ENCODE measurements around the gene PIK3R1.

Gene PIK3R1

DNA sequence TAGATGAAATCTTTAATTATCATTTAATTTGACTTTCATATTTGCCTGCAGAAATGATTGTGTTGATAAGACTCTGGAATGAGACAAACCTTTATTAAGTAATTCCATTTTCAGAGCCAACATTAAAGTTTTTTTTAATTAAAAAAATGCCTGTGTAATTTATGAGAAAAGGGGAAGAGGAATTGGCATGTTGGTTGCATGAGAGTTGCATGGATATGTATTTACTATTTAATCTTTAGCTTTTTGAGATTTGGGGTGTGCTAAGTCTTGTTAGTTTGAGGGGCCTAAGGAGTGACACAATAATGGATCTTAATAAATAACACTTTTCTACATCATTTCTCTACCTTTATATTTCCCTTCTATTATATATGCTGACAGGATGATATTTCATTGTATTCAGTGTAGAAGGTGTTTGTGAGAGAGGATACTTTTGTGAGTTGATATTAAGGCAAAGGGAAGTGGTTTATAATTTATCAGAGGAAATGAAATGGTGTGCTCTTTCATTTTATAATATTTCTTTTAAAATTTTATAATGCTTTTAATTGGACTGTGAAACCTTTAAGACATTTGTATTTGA is 54.9 kb downstream of the PIK3R1 start:
- DNase-seq (ENCODE audit: low read depth in 2 of 2): no peak

DNA sequence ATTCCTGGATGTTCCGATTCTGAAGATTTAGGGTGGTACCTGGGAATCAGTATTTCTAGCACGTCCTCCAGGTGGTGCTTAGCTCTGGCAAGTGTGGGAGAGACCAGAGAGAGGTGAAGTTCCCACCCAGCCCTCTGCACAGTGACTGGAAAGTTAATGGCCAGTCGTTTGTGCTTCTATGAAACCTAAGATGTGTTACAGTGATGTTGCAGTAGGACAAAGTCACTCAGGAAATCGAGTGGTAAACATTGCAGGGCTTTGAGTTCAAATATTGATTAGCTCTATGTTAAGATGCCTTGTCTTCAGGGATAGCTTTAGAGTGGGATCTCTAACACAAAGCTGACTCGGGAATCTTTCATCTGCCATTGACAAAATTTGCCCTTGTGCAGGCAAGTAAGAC is 55.6 kb downstream of the PIK3R1 start:
- no peak for DNase-seq (ENCODE audit: low read depth in 2 of 2)

DNA sequence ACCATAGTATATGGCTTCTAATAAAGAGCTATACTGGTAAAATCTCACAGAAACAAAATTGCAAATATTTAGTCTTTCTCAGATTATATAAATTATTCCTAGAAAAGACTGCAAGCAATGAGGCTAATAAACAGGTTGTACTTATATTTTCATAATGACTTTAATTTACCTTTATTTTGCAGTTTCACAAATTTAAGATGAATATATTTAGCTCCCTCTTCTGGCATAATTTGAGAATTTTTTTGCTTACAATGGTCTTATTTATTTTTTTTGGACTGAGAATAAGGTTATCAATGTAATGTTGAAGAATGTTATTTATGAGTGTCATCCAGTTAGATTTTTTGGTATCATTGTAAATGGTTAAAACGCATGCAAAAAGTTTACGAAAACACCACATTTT is 56.7 kb downstream of the PIK3R1 start:
- DNase-seq (ENCODE audit: low read depth in 2 of 2): no peak

DNA sequence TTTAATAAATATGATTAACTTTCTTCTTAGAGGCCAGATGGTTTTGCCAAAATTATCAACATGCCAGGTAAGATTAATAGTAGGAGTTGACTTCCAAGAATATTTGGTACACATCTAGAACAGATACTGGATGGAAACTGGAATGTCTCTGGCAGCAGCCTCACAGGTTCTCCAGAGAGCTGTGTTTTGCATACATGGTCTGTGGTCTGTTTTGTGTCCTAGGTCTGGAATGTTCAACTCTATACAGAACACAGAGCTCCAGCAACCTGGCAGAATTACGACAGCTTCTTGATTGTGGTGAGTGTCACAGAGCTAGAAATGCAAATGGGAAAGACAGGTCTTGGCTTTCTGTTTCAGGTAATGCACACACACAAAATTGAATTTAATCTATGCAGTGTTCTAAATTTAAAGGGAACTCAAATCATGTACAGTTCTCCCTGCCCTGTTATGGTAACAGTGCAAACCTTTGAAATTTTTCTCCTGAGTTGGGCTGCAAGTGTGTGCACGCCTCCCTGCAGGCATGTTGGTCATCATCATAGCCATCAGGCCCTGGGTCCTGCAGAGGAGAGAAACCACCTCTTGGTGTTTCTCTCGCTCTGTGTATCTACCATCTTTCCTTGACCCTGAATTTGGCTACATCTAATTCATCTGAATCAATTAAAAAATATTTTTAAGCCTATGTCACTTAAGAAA is 58.3 kb downstream of the PIK3R1 start:
- DNase-seq (ENCODE audit: low read depth in 2 of 2): no peak

DNA sequence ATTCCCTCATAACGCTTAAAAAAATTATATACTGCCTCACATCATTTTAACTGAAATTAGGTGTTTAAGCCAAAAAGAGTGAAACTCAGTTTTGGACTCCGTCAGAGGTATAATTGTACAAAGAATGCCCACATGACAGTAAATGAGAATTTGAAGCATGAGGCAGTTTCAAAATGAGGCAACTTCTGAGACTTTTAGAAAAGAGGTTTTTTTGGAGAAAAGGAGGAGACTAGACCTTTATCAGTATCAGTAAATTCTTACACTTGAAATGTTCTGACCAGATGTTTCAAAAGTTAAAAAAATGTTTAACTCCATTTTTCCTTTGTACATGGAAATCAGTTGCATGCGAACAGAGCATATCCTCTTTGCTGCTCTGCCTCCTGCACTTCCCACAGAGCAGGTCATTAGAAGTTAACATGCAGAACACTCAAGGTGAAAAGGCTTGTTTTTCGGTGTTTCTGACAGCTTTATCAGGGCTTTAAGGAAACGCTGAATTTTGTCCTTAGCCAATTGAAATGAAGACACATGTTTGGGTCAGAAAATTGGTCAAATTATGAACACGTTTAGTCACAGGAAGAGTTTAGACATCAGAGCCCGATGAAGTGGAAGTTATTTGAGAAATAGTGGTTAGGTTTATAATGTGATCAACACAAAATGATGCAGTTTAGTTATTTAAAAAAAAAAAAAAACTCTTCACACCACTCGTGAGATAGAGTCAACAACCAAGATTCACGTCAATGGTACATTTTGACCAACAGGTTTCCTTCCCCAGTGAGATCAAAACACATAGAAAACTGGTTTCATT is 59.5 kb downstream of the PIK3R1 start:
- no peak for DNase-seq (ENCODE audit: low read depth in 2 of 2)

DNA sequence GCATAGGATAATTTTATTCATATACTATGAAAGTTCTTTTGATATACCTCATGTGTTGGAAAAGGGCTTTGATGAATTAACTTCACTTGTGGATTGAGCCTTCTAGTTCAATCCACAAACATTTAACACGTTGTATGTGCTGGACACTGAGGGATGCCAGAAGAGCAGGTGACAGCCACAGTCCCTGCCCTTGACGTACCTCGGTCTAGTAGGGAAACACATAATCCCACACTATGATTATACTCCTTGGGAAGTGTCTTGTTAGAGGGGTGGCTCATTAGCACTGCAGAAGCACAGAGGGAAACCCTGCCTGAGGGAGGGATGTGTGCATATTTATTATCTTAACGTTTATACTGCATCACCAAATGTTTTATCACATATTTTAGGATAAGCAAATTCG is 61.2 kb downstream of the PIK3R1 start:
- no peak for DNase-seq (ENCODE audit: low read depth in 2 of 2)

DNA sequence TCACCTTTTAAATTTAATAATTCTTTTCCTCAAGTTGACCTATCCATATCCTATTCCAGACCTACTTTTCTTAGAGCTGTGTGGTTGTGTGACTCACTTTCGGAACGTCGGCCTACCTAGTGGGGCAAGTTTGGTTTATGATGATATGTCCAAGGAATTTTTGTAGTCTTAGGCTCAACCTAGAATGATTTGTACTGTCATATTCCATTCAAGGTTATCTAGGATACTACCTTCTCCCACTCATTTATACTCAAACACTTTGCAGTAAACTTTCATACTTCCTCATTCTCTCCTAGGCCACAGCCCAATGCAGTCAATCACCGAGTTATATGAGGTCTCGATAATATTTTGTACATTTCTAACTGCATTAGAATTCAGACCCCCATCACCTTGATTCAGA is 61.9 kb downstream of the PIK3R1 start:
- DNase-seq (ENCODE audit: low read depth in 2 of 2): no peak

DNA sequence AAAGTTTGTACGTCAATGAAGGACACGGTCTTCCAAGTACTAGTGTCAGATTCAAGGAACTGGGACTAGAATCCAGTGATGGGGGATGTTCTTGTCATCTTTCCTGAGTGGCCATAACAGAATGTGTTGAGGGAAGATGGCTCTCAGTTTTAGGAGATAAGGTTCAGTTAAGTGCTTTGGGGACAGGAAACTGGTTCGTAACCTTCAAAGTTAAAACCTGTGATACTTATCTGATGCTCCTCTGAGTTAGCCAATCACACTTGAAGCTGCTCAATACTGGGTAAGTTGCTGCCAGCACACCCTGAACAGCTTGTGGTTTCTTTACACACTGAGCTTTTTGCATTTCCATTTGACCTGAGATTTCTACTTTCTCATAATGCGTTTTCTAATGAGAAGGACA is 64.4 kb downstream of the PIK3R1 start:
- peak in 1 of 2 donors; percentile 25 for DNase-seq (ENCODE audit: low read depth in 2 of 2)

DNA sequence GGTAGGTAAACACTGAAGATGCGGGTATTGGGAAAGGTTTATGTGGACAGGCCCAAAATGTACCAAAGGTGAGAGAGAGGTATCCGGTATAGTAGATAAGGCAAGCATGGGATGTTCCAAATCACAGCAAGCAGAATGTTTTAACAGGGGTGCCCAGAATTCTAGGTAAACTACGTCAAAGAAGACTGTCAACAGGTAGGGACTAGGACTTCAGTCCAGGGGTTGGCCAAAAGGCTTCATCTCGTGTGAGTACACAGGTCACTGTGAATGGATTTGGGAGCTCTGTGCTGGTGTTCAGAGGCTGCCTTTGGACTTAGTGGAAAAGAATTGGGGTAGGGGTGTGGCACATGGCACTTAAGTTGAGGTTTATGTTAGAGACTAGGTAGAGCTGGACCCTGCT is 66.4 kb downstream of the PIK3R1 start:
- no peak for DNase-seq (ENCODE audit: low read depth in 2 of 2)

DNA sequence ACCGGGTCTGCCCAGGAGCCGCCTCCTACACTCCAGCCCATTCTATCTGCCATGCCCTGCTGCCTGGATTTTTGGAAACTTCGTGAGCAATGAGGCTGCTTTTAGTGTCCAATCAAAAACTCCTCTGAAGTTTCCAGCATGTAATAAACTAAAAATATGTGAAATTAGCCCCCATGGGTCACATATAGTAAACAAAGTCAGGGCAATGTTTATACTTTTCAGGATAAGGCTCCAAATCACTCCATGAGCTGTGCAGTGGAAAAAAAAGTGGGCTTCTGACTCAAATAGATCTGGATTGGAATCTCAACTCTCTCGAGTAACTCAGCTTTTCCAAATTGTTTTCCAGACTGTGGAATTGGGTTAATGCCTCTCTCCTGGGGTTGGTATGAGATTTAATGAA is 68.2 kb downstream of the PIK3R1 start:
- DNase-seq (ENCODE audit: low read depth in 2 of 2): no peak

DNA sequence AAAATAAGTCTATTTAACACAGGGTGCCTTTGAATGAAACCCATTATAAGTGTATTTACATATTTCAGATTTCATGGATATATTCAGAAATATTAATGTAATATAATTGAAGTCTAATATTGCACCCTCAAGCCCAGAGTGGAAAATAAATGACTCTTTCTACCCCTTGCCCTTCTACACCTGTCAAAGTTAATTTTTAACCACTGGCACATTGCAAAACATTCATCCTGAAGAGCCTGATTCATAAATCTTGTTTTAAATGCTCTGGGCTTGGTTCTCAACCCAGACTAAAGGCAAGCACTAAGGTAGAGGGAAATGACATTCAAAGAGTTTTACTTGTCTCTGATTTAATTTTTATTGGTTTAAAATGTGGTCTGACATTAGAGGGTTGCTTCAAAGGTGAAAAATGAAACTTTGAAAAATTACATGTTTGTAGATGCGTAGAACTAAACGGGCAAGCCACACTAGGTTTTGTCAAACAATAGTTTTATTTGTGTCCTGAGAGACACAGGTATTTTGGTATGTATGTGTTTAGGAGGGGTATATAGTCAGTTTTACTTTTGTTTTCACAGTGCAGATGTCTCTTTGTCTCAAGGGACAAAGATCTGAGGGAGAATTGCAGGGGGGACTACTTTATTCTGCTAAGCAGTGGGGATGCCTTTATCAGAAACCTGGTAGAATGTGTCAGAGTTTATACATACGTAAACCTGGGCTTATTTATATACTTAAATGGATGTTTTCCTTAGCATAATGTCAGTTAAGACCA is 69.7 kb downstream of the PIK3R1 start:
- no peak for DNase-seq (ENCODE audit: low read depth in 2 of 2)

DNA sequence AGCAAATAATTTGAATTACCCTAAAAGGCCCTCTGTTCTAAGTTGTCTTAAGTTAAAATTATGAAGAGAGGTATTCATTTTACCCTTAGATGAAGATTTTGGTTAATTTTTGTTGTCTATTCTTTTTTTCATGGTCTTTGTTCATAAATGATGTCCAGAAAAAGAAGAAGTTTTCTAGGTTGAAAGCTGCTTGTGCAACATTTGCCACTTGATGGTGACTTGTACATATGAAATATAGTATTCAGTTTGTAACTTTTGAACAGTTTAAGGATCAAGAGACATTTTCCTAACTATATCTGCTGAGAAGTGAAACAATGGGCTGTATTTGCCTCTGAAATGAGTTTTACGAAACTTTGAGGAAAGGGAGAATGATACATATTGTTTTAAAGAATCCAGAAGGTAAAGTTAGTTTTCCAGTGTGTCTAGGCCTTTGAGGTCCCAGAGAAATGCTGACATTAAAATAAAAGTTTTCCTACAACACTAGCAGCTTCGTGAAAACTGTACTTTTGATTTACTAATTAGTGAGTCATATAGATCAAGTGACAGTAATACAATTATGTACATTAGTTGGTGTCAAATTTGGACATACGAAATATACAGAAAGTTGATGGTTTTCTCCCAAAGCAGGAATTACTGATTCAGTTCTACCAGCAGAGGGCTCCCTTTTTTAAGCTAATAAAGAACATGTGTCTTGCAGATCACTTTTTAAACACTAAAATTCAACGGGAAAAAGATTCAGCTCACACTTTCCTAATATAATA is 70.5 kb downstream of the PIK3R1 start:
- no peak for DNase-seq (ENCODE audit: low read depth in 2 of 2)

DNA sequence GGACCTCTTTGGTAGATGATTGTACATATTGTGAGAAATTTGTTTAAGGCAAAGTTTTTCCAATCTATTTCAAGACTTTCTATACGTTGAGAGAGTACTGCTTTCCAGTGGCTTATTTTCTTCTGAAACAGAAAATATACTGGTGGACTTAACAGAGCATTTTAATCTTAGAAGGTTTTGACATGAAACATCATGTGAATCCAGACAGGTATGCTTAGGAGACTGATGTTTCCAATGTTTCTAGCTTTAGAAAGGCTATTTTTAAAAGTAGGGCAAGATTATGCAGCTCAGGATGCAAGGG is 71.0 kb downstream of the PIK3R1 start:
- no peak for DNase-seq (ENCODE audit: low read depth in 2 of 2)

DNA sequence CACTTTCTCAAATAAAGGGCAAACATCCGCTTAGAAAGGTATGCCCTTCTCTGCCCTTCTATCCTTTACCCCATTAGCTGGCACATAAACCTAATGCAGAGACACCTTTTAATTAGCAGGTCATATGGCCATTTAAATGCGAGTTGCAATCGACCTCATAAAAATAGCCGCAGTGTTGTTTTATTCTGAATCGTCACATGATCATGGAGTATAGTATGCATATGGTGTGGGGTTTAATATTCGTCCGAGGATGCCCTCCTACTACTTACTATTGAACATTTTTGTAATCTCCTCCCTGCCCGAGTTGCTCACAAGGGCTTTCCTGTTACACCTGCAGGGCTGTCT is 72.0 kb downstream of the PIK3R1 start:
- DNase-seq (ENCODE audit: low read depth in 2 of 2): no peak

DNA sequence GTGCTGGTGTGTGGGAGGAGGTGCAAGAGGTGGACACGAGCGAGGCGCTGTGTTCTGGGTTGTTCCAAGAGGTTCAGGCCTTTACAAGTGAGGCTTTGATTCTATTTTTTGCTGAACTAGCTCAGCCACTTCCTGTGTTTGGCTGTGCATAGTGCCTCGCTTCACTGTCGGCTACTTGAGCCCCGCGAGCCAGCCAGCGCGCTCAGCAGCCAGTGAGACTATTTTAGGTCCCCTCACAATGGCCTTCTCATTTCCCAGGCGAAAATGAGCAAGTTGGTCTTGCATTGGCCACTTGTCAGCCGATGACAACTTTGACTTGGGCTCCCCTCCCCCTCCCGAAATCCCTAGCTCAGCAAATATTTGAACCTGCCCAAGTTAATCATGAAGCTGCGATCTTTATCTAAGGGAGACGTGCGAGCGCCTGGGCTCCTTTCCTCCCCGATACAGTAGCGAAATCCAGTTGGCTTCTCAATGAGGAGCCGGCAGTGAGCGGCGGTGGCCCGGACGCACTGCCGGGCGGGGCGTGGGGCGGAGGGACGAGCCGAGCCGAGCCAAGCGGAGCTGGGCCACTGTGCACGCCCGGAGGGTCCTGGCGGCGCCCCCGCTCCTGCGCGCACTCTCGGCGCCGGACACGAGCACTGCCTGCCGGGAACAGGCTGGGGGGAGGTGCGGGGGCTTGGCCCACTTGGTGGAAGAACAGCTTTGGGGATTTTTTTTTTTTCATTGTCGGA is 72.6 kb downstream of the PIK3R1 start:
- DNase-seq (ENCODE audit: low read depth in 2 of 2): peak in 1 of 2 donors; percentile 28

DNA sequence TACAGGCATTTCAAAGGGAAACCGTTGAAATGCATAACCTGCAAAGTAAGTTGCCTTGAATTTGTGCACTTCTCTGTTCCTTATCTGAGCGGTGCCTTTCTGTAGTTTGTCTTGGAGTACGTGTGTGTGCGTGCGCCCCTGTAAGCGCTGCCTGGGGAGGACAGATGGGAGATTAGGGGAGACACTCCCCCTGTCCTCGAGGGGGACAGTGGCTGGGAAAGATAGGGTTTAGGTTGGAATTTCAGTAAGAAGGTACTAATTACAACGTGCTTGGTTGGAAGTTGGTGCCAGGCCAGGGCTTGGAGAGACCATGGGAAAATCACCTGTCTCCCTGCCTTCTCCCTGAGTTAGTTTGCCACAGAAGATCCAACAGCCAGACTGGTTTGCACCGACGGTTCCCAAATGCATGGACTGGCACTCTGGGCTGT is 73.2 kb downstream of the PIK3R1 start:
- no peak for DNase-seq (ENCODE audit: low read depth in 2 of 2)

DNA sequence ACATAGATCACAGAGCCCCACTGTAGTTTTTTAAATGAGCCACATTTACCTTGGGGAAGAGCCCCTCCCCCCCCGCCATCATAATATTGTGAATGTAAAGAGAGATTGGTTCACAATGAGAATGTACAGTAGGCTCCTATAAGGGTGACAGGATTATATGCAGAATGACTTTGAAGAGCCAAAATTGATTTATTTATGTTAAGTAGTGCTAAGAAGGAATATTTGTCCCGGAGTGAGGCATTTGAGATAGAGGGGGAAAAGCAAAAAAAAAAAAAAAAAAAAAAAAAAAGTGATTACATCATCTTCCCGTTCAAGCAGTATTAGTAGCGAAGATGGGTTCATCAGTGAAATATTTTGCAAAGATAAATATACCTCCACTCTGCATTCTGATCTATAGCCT is 73.9 kb downstream of the PIK3R1 start:
- no peak for DNase-seq (ENCODE audit: low read depth in 2 of 2)

DNA sequence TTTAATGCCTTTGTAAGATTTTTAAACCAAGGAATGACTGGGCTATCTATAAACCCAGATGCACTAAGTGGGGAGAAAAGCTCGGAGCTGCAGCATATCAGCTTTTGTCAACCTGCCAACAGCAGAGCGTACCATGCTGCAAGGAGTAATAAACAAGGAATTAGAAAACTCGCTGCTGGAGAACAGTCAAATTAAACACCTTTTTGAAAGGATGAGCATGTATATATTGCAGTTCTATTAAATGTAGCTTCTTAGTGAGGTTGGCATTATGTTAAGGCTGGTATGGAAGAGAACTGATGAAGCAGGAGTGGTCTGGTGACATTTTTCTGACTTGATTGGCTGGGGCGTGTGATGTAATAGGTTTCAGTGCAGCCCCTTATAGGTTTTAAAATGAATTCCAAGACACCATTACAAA is 74.7 kb downstream of the PIK3R1 start:
- no peak for DNase-seq (ENCODE audit: low read depth in 2 of 2)

DNA sequence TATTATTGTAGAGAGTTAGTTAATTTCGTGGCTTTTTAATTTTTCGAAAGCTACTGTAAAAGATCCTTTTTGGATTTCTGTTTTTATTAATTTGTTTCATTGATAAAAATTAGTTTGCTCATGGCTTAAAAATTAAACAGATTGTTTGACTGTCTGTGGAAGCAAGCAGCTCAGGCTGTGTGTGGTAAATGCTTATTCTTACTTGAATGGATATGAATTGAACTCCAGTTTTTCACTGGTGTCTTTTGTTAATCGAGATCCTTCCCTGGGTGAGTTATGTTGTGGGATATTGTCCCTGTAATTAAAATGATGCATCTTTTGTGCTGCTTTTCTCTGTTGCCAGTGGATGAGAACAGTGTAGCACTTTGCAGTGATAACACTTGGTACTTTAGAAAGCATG is 75.3 kb downstream of the PIK3R1 start:
- DNase-seq (ENCODE audit: low read depth in 2 of 2): no peak

DNA sequence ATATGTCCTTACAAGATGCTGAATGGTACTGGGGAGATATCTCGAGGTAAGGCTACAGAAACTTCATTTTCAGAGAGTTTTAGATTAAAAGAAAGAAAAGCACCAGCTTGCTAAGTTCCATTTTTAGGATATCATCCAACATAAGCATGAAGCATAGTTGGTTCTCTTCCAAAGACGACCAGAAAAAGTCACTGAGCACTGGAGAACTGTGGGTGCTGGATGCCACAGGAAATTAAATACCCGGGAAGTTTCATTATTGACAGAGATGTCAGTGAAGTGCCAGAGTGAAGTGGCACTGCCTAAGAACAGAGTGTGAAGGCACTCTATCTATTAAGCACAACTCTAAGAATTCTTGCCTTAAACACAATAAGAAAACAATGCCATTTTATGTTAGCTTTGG is 76.8 kb downstream of the PIK3R1 start:
- DNase-seq (ENCODE audit: low read depth in 2 of 2): no peak

DNA sequence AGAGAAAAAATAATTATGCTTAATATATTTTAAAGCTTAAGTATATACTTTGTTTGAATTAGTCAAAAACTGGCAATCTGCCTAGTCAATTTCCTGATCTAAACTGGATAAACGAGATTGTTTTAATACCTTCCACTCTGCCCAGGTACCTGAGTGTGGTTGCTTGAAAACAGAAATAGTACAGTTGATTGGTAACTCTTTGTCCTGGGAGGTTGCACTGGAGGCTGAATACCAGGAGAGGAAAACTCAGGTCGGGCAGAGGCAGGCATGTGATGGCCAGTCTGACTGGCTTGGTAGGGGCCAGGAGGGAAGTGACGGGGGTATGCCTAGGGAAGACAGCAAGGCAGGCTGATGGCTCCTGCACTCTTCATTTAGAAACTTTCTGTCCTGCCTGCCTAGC is 80.2 kb downstream of the PIK3R1 start:
- no peak for DNase-seq (ENCODE audit: low read depth in 2 of 2)
